Cardiac fibroblast (primary cell): ENCODE measurements around the gene CTSE.

Source experiments
- DNase-seq, 2 donors: peaks; one replicate each; pipeline versions ENCODE4 v3.0.0 to v3.0.0-alpha.2; 2010; ENCODE audit warnings: low read depth in 2 of 2
- H3K4me3 ChIP-seq, 2 donors: replicated peaks in 1 of 2; 1 replicate in 1 of 2; 2 replicates in 1 of 2; pipeline ENCODE4 v1.5.1; 2011; ENCODE audit warnings: low read depth in 2 of 2, low read length in 2 of 2, mild to moderate bottlenecking in 2 of 2, moderate library complexity in 1 of 2
- TF ChIP-seq, protein P1 (sequence below): IDR thresholded peaks from one replicate; pipeline ENCODE4 v1.5.1; 2011; ENCODE audit warnings: low read depth, mild to moderate bottlenecking, low read length, inconsistent platforms

CTSE gene

DNA sequence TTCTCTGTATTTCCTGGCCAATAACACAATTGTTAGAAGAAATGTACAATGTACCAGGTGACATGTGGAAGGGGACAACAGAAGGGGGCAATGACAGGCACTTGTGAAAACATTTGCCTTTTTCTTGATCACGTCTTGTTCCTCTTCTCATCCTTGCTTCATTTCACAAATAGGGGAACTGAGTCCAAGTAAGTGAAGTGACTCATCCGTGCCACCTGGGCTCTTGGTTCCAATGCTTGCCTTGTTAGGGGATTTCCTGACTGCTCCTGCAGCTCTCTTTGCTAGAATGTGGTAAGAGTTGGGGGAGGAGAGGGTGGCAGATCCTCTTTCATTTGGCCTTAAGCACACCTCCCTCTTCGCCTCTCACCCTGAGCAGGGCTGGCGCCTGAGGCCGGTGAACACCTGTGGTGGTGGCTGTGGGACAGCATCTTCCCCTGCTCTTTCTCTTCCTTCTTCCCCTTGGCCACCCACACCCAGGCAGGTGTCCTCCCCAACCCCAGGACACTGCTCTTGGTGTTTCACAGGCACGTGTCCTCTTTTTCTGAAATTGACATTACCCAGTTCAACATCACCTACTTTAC, 27.1 kb upstream of the CTSE start:
- peak in 1 of 2 donors; percentile 25 for DNase-seq
- H3K4me3 ChIP-seq, result no peak overlapping the region
- TF ChIP-seq, protein P1, sequence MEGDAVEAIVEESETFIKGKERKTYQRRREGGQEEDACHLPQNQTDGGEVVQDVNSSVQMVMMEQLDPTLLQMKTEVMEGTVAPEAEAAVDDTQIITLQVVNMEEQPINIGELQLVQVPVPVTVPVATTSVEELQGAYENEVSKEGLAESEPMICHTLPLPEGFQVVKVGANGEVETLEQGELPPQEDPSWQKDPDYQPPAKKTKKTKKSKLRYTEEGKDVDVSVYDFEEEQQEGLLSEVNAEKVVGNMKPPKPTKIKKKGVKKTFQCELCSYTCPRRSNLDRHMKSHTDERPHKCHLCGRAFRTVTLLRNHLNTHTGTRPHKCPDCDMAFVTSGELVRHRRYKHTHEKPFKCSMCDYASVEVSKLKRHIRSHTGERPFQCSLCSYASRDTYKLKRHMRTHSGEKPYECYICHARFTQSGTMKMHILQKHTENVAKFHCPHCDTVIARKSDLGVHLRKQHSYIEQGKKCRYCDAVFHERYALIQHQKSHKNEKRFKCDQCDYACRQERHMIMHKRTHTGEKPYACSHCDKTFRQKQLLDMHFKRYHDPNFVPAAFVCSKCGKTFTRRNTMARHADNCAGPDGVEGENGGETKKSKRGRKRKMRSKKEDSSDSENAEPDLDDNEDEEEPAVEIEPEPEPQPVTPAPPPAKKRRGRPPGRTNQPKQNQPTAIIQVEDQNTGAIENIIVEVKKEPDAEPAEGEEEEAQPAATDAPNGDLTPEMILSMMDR, result no peak

DNA sequence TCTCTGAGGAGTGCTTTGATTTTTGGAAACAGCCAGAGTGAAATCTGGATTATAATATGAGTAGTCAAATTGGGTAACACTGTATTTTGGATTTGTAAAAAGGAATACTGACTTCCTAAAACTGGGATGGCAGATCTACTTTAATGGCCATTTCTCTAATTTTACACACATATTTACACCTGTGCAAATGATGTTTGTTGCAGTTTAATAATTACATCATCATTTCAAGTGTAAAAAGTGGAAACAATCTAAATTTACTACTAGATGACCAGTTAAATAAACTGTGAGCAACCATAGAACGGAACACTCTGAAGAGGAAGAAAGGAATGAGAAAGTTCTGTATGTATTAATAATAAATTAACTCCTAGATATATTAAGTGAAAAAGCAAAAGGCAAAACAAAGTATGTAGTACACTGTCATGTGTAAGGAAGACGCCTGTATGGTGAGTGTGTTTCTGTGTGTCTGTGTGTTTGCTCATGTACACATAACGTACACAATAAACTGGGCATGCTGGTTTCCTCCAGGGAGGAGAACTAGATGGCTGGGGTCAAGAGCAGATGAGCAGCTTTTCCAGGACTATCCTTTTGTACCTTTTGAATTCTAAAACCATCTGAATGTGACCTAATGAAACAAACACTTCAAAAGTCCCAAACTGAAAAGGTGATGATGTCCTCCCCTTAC, 26.4 kb upstream of the CTSE start:
- DNase-seq, result no peak
- no peak overlapping the region for H3K4me3 ChIP-seq
- TF ChIP-seq, protein P1, result no peak

DNA sequence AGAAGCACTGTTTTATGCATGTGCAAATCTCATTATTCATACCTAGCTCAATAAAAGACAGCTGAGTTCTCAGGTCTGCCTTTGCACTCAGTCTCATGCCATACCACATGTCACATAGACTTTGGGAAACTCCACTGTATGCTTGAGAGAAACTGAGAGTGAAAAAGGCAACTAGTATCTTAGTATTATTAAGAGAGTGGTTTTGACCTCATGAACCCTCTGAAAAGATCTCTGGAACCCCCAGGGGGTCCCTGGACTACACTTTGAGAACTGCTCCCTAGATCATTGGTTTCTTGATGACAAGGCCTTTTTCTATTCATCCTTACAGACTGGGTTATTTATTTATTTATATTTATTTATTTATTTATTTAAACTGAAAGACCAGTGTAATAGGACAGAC, 25.6 kb upstream of the CTSE start:
- no peak for DNase-seq
- no peak overlapping the region for H3K4me3 ChIP-seq
- TF ChIP-seq, protein P1, result no peak

DNA sequence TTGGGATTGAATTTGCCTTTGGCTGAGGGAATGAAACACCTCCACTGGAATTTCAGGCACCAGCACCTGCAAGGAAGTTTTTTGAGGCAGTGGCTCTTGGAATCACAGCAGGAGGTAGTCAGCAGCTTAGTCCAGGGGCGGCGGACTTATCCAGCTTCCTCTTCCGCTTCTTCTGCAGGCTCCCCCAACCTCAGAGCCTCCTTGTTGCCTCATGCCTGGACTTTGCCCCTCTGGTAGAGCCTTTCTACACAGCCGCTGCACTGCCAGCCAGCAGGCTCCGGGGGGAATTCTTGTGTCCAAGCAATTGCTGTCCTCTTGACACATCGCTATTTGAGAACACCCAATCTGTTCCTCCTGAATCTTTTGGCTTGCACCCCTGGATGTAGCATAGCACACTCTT, 24.9 kb upstream of the CTSE start:
- DNase-seq, result no peak
- TF ChIP-seq, protein P1, result no peak
- H3K4me3 ChIP-seq, result no peak overlapping the region

DNA sequence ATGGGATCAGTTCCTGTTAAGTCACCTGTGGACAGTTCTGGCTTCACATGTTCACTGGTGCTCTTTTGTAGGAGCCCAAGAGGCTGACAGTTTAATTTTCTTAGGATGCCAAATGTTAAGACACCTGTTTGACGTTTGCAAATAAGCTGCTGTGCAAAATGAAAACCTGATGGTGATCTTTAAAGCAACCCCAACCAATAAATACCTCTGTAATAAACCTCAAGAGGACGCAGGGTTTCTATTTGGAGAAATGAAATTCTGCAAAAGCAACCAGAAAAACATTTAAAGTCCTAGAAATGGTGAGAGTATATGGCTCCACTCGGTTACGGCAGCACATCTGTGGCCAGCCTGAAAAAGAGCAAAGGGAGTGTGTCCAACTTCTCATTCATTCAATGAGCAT, 23.6 kb upstream of the CTSE start:
- TF ChIP-seq, protein P1, result no peak
- DNase-seq, result no peak
- no peak overlapping the region for H3K4me3 ChIP-seq

DNA sequence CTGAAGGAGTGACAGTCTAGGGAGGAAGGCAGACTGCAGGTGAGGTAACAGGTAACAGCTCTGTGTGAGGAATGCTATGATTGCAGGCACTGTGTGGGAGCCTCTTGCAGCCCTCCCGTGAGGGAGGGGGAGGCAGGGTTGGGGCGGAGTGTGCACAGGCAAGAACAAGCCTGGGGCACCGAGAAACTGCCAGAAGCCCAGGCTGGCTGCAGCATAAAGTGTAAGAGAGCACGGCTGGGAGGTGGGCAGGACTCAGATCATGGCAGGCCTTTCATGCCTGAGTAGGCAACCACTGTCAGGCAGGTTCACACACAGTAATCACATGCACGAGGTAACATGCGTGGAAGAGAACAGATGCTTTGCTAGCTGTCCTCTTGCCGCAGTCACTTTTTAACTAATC, 17.9 kb upstream of the CTSE start:
- TF ChIP-seq, protein P1, result no peak
- no peak overlapping the region for H3K4me3 ChIP-seq
- no peak for DNase-seq

DNA sequence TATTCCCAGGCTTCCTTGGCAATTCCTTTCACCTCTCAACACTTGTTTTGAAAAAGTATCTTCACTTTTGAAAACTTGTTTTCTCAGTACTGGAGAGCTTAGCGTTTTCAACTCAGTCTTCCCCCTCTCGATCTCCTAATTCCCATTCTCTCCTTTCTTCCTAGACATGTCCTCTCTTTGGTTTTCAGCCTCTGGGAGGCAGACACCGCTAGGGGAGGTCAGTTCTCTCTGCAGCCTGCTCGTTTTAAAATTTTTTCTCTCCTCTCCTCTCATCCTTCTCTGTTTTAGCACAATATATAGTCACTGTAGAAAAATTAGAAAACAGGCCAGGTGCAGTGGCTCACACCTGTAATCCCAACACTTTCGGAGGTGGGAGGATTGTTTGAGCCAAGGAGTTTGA, 16.6 kb upstream of the CTSE start:
- no peak for DNase-seq
- TF ChIP-seq, protein P1, result no peak

More for the DNA sequence above, 16.6 kb upstream of the CTSE start:
- no peak overlapping the region for H3K4me3 ChIP-seq
